CD4-positive, alpha-beta T cell treated with Interleukin-15 for 1 hour (primary cell): ENCODE results near the gene MAPKBP1.

ENCODE experiments used
- DNase-seq: peaks from one replicate; pipeline ENCODE4 v3.0.0-alpha.2; 2020

Gene MAPKBP1

GRCh38 chr15:41852736-41853590 lies 78.7 kb downstream of the MAPKBP1 start:
- no peak for DNase-seq

GRCh38 chr15:41853831-41854230 lies 79.5 kb downstream of the MAPKBP1 start:
- DNase-seq, result no peak

GRCh38 chr15:41854443-41854842 lies 80.2 kb downstream of the MAPKBP1 start:
- DNase-seq, result no peak

GRCh38 chr15:41855261-41855961 lies 81.1 kb downstream of the MAPKBP1 start:
- no peak for DNase-seq

GRCh38 chr15:41856262-41856661 lies 82.0 kb downstream of the MAPKBP1 start:
- no peak for DNase-seq

GRCh38 chr15:41856716-41857115 lies 82.4 kb downstream of the MAPKBP1 start:
- no peak for DNase-seq

- no peak for DNase-seq
These were observed 83.0 kb downstream of the MAPKBP1 start for GRCh38 chr15:41857316-41857715.

GRCh38 chr15:41858756-41859155 lies 84.5 kb downstream of the MAPKBP1 start:
- DNase-seq, result no peak

GRCh38 chr15:41860049-41860828 lies 86.0 kb downstream of the MAPKBP1 start:
- peak; percentile 36 for DNase-seq

GRCh38 chr15:41861736-41862356 lies 87.6 kb downstream of the MAPKBP1 start:
- DNase-seq, result no peak

- DNase-seq, result no peak
These were observed 88.3 kb downstream of the MAPKBP1 start for GRCh38 chr15:41862515-41863116.

GRCh38 chr15:41865490-41866055 lies 91.3 kb downstream of the MAPKBP1 start:
- no peak for DNase-seq

GRCh38 chr15:41866263-41866703 lies 92.0 kb downstream of the MAPKBP1 start:
- no peak for DNase-seq

GRCh38 chr15:41866872-41867579 lies 92.7 kb downstream of the MAPKBP1 start:
- no peak for DNase-seq

- no peak for DNase-seq
These were observed 94.0 kb downstream of the MAPKBP1 start for GRCh38 chr15:41868321-41868720.

GRCh38 chr15:41869770-41870688 lies 95.7 kb downstream of the MAPKBP1 start:
- no peak for DNase-seq

- DNase-seq, result peak; percentile 63
These were observed 96.4 kb downstream of the MAPKBP1 start for GRCh38 chr15:41870689-41871081.

GRCh38 chr15:41871175-41871905 lies 97.1 kb downstream of the MAPKBP1 start:
- DNase-seq, result no peak

GRCh38 chr15:41872166-41872747 lies 98.0 kb downstream of the MAPKBP1 start:
- no peak for DNase-seq
